K562 treated with DMSO at 1 percent for 4 hours (cell line): ENCODE results near the gene IFNA4. TPM values are rescaled to one million over a fixed set of nuclear protein-coding genes. Genes with fewer than 3 reads are reported as not detected.

Source experiments
- total RNA-seq: library from RNA; unstranded; fragments of 300-600 nt; gene quantifications from 2 replicates; pipeline ENCODE4 v1.2.3, GENCODE V29; 2022; ENCODE audit not compliant: insufficient read depth

Gene IFNA4
- total RNA-seq: not detected in 2 replicates

GRCh38 chr9:21187487-21187886 lies at the start of gene IFNA4:
Gene IFNA4, minus strand, starts transcription at chr9:21187587. Its CDS starts 56 bp downstream, at chr9:21187531.

GRCh38 chr9:21228122-21228521 lies 40.7 kb upstream of the IFNA4 start, which contains the start of gene IFNA17:
Gene IFNA17, minus strand, starts transcription at chr9:21228222. Its CDS starts 49 bp downstream, at chr9:21228173.

DNA sequence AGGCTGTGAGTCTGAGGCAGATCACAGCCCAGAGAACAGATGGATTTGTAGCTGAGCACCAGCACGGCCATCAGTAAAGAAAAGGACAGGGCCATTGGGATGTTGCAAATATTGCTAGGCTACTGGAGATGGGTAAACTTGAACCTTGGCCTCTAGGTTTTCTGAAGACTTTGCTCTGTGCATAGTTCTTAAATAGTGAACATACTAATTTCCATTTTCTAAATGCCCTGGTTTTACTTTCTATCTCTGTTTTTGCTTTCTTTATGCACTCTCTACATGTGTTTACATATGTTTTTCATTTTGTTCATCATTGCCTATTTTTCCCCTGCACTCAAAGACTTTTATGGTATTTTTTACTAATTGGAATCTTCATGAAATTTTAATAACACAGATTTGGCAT lies 29.8 kb upstream of the IFNA4 start, which contains the start of gene IFNA16:
Gene IFNA16 (minus strand): TSS at position 101 of the 400 bp plus-strand sequence. CDS start 6 bp downstream, at position 95.

GRCh38 chr9:21207043-21207442 lies 19.7 kb upstream of the IFNA4 start, which contains the start of gene IFNA10:
Gene IFNA10, minus strand, starts transcription at chr9:21207143. Its CDS starts 46 bp downstream, at chr9:21207097.

GRCh38 chr9:21202105-21202504 lies 14.7 kb upstream of the IFNA4 start, which contains the start of gene IFNA7:
Gene IFNA7, minus strand, starts transcription at chr9:21202205. Its CDS starts 40 bp downstream, at chr9:21202165.

DNA sequence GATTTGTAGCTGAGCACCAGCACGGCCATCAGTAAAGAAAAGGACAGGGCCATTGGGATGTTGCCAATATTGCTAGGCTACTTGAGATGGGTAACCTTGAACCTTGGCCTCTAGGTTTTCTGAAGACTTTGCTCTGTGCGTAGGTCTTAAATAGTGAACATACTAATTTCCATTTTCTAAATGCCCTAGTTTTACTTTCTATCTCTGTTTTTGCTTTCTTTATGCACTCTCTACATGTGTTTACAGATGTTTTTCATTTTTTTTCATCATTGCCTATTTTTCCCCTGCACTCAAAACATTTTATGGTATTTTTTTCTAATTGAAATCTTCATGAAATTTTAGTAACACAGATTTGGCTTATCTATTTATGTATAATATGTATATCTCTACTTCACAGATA lies 20.8 kb downstream of the IFNA4 start, which contains the start of gene IFNA21:
Gene IFNA21 (minus strand): TSS at position 101 of the 400 bp plus-strand sequence. CDS start 48 bp downstream, at position 53.

GRCh38 chr9:21141427-21141882 lies 45.9 kb downstream of the IFNA4 start, which contains the start of gene IFNW1:
Gene IFNW1, minus strand, starts transcription at chr9:21141832. Its CDS starts 262 bp downstream, at chr9:21141570.

Other genes starting within 250 kb of the IFNA4 start
- gene HACD4, start 155.9 kb downstream of the IFNA4 start, total RNA-seq: not detected in 2 replicates
- gene IFNB1, start 109.6 kb downstream of the IFNA4 start, total RNA-seq: not detected in 2 replicates
- gene IFNW1, start 45.8 kb downstream of the IFNA4 start, total RNA-seq: not detected in 2 replicates
- gene IFNA21, start 20.9 kb downstream of the IFNA4 start, total RNA-seq: not detected in 2 replicates
- not detected in 2 replicates for gene IFNA7, start 14.6 kb upstream of the IFNA4 start, total RNA-seq
- gene IFNA10, start 19.6 kb upstream of the IFNA4 start, total RNA-seq: not detected in 2 replicates
- not detected in 2 replicates for gene IFNA16, start 29.7 kb upstream of the IFNA4 start, total RNA-seq
- not detected in 2 replicates for gene IFNA17, start 40.6 kb upstream of the IFNA4 start, total RNA-seq
- gene IFNA14, start 52.4 kb upstream of the IFNA4 start, total RNA-seq: not detected in 2 replicates
- gene IFNA5, start 117.7 kb upstream of the IFNA4 start, total RNA-seq: not detected in 2 replicates
- gene KLHL9, start 147.8 kb upstream of the IFNA4 start, total RNA-seq: not detected in 2 replicates
- not detected in 2 replicates for gene IFNA6, start 163.3 kb upstream of the IFNA4 start, total RNA-seq
- gene IFNA13, start 180.5 kb upstream of the IFNA4 start, total RNA-seq: not detected in 2 replicates
- not detected in 2 replicates for gene IFNA2, start 197.8 kb upstream of the IFNA4 start, total RNA-seq
- gene IFNA8, start 221.5 kb upstream of the IFNA4 start, total RNA-seq: not detected in 2 replicates